ENCODE data around the gene KRT81.
"Not testable (repeated sequence)": the region's sequence is repeated elsewhere in the genome, so short reads cannot be mapped to it uniquely, and the experiment has no call there.

The KRT81 gene

GRCh38 chr12:52241205-52241842 lies 50.0 kb downstream of the KRT81 start:
- no peak for DNase-seq (ENCODE audit: low read depth)

GRCh38 chr12:52240247-52240646 lies 51.1 kb downstream of the KRT81 start:
- DNase-seq (ENCODE audit: low read depth), result not testable (repeated sequence)

- no peak for DNase-seq (ENCODE audit: low read depth)
Observed at GRCh38 chr12:52239767-52240166, 51.6 kb downstream of the KRT81 start.

- DNase-seq (ENCODE audit: low read depth), result no peak
Observed at GRCh38 chr12:52238916-52239646, 52.3 kb downstream of the KRT81 start.

- no peak for DNase-seq (ENCODE audit: low read depth)
Observed at GRCh38 chr12:52238207-52238840, 53.0 kb downstream of the KRT81 start.

GRCh38 chr12:52236386-52237050 lies 54.8 kb downstream of the KRT81 start:
- DNase-seq (ENCODE audit: low read depth), result no peak
